HL-60 (cell line): Measurements from ENCODE around the gene SPATA31A5.
"Not testable (repeated sequence)": the region's sequence is repeated elsewhere in the genome, so short reads cannot be mapped to it uniquely, and the experiment has no call there.

Experiments used
- DNase-seq, 2 experiments: peaks; one replicate each; pipeline ENCODE4 v3.0.0-alpha.2; 2010 to 2020; ENCODE audit warnings: low read depth in 1 of 2, low spot score in 1 of 2
- H3K27ac ChIP-seq: fragments of 250-450 bp; sonication (Bioruptor Pico); replicated peaks from 2 replicates; pipeline ENCODE4 v1.5.1; 2020; ENCODE audit warnings: mild to moderate bottlenecking, moderate library complexity
- H3K27me3 ChIP-seq: fragments of 250-450 bp; sonication (Bioruptor Pico); 2 replicates; pipeline ENCODE4 v1.5.1; 2021; ENCODE audit warnings: mild to moderate bottlenecking, moderate library complexity; ENCODE audit not compliant: insufficient read depth, poor library complexity, severe bottlenecking
- H3K4me3 ChIP-seq: replicated peaks from 2 replicates; pipeline ENCODE4 v1.5.1; 2011; ENCODE audit warnings: mild to moderate bottlenecking, control low read depth, low read length; ENCODE audit not compliant: insufficient read depth
- long read RNA-seq: library from polyadenylated mRNA; unstranded; transcript quantifications from one replicate; pipeline ENCODE4 v2.0.0, GENCODE V29; 2020

SPATA31A5 gene
- long read RNA-seq = 0 reads

DNA sequence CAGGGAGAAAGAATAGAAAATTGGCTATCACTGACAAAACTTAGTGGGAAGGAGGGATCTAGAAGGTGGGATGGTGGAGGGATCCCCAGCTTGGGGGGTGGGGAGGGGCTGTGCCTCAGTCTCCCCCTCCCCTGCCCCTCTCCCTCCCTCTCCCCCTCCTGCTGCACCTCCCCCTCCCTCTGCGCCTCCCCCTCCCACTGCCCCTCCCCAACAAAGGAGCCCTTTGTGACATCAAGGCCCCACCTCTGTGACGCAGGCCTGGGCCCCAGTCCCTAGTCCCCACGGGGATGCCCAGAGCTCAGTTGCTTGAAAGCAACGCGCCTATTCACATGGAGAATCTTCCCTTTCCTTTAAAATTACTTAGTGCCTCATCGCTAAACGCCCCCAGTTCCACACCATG is at the start of gene SPATA31A5:
TSS of gene SPATA31A5 (plus strand) at position 301 of the 400 bp plus-strand sequence. CDS start at position 330, 29 bp downstream.
- H3K27me3 ChIP-seq, H3K4me3 ChIP-seq, DNase-seq, H3K27ac ChIP-seq: not testable (repeated sequence)

DNA sequence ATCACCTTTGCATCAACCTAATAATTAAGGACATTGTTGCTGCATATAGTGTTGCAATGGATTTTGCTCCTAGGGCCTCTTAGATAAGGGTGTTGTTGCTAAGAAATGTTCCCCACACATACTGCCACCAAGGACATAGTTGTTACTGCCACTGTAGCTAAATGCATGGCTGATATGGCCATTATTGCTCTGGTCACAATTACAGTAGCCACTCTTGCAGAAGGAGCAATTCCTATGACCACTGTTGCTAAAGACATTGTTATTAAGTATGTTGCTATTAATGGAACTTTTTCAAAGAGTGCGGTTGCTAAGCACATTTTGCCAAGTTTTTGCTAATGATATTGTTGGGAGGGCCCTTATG is 48.8 kb downstream of the SPATA31A5 start:
- DNase-seq, H3K27me3 ChIP-seq, H3K4me3 ChIP-seq, H3K27ac ChIP-seq: not testable (repeated sequence)

DNA sequence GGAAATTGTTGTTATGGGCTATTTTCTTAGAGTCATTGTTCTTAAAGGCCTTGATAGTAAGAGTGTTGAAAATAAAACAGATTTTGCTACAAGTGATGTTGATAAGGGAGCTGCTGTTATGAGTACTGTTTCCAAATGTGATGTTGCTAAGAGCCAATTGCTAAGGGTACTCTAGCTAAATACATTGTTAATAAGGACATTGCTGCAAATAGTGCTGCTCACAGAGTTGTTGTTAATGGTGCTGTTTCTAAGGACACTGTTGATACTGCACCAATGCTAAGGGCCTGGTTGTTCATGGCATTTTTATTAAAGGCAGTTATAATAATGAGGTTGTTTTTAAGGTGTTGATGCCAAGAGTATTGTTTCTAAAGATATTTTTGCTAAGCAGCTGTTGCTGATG is 52.2 kb downstream of the SPATA31A5 start:
- DNase-seq, H3K4me3 ChIP-seq, H3K27me3 ChIP-seq, H3K27ac ChIP-seq: not testable (repeated sequence)
